GM19025 (cell line): ENCODE data around the gene EXOG.

ENCODE experiments used
- ATAC-seq: cut with Tn5 transposase; IDR thresholded peaks from one replicate; pipeline ENCODE4 v1.9.1; 2021; ENCODE audit warnings: mild to moderate bottlenecking, low read depth, moderate library complexity; ENCODE audit not compliant: unreplicated experiment

The EXOG gene

DNA sequence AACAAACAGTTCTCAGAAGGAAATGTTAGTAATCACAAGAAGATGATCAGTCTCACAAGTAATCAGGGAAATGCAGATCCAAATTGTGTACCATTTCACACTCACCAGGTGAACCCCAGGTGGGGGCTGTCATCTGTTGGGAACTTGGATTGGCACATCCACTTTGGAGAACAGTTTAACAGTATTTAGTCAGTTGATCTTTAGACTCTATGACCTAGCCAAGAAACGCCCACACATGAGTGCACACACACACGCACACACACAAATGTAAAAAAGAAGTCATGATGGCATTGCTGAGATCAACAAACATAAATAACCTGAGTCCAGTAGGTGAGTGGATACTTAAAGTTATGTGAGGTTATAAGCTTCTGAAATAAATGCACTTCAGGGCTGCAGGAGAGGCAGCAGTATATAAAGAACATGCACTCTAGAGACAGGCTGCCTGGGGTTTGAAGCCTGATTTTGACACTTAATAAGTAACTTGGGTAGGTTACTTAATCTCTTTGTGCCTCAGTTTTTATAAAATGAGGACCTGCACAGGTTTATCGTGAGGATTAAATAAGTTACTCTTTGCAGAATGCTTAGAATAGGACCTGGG, 24.8 kb upstream of the EXOG start:
- no peak for ATAC-seq

DNA sequence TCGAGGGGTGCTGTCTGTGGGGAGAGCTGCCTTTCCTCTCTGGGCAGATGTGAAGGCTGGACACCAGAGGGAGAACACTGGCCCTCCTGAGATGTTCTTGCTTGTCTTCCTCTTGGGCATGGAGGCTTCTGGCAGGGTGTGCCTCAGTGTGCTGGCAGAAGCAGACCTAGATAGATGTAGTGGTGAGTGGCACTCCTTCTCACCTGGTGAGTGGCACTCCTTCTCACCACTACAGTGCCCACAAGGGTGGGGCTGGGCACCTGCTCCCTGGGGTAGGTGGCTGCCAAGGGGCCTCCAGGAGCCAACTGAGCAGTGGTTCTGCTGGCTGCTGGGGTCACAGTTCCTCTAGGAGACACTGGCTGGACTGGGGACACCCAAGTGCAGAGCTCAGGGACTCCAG, 23.8 kb upstream of the EXOG start:
- ATAC-seq, result no peak

DNA sequence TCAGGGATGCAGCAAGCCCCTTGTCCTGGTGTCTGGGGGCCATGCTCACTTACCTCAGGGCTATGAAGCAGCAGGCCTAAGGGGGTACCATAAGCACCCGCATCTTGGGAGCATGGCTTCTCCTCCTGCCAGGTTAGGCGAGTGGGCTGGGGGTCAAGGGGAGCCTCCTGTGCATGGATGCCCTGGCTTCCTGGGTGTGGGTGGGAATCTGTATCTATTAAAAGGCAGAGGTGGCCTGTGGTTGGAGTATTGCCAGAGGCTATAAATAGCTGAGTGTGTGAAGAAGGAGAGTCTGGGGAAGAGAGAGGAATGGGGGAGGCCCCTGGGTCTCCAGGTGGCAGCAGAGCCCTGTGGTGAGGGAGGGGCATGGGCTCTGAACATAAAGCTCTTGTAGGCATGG, 22.9 kb upstream of the EXOG start:
- ATAC-seq, result no peak

- ATAC-seq, result no peak
These were observed 21.1 kb upstream of the EXOG start for GRCh38 chr3:38474928-38475605.

DNA sequence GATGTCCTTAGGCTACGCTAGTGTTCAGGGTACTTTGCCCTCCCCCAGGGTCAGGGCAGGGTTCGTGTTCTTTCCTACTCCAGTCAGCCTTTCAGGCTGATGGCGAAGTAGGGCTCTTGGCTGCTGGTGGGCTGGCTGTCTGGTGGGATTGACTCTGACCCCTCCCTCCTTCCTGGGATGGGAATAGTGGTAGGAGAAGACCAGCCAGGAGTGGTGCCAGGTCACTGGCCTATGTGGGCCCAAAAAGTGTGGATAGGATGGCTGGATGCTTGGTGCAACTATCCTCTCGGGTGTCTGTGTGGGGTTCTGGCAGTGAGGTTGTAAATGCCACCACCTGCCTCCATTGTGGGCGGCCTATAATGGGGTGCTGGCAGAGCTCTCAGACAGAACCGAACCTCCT, 20.4 kb upstream of the EXOG start:
- no peak for ATAC-seq

- ATAC-seq, result no peak
These were observed 19.9 kb upstream of the EXOG start for GRCh38 chr3:38476157-38476756.

DNA sequence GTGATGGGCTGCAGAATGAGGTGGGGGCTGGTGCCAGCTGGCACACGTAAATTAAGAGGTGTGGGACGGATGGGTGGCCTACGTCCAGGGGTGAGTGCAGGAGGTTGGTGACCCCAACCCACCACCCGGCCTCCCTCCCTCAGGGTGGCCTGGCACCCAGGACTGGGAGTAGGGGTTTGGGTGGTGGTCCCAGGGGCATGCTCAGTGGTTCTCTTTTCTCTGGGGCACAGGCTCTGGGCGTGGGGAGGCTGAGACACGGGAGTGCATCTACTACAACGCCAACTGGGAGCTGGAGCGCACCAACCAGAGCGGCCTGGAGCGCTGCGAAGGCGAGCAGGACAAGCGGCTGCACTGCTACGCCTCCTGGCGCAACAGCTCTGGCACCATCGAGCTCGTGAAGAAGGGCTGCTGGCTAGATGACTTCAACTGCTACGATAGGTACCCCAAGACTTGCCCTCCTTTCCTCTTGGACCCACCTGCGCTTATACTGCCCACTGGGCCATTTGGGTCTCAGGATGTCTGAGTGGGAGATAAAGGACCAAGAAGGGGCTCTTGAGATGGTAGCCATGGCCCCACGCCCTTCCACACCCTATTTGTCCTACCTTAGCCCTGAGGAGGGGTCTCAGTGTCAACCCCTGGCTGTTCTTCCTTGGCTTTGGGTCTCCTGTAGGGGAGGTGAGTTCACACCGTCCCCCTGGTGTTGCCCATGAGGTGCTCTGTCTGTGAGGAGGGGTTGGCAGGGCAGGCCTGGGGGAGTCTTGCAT, 18.9 kb upstream of the EXOG start:
- no peak for ATAC-seq

DNA sequence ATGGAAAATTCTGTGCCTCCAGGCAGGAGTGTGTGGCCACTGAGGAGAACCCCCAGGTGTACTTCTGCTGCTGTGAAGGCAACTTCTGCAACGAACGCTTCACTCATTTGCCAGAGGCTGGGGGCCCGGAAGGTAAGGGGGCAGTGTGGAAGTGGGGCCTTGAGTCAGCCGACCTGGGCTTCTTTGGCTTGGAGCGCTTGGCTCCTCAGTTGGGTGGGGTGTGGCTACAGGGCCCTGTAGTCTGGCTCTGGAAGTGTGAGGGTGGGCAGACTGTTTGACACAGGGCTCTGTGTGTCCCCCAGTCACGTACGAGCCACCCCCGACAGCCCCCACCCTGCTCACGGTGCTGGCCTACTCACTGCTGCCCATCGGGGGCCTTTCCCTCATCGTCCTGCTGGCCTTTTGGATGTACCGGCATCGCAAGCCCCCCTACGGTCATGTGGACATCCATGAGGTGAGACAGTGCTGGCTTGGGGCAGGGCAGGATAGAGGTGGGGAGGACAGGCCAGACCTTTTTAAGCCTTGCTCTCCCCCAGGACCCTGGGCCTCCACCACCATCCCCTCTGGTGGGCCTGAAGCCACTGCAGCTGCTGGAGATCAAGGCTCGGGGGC, 18.2 kb upstream of the EXOG start:
- no peak for ATAC-seq

- ATAC-seq, result no peak
These were observed 17.2 kb upstream of the EXOG start for GRCh38 chr3:38478901-38479300.

- ATAC-seq, result no peak
These were observed 16.6 kb upstream of the EXOG start for GRCh38 chr3:38479431-38480092.

DNA sequence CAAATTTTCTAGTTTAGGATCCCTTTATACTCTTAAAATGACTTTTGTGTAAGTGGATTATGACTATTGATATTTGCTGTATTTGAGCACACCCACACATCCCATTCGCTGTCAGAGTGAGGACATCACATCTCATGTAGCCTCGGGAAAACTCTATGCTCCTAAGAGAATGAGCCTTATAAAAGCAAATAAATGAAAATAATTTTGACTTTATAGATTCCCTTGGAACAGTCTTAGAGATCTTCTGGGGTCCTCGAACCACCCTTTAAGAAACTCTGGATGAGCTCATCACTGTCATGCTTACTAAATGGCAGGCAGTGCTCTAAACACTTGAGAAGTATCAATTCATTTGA, 16.1 kb upstream of the EXOG start:
- no peak for ATAC-seq

DNA sequence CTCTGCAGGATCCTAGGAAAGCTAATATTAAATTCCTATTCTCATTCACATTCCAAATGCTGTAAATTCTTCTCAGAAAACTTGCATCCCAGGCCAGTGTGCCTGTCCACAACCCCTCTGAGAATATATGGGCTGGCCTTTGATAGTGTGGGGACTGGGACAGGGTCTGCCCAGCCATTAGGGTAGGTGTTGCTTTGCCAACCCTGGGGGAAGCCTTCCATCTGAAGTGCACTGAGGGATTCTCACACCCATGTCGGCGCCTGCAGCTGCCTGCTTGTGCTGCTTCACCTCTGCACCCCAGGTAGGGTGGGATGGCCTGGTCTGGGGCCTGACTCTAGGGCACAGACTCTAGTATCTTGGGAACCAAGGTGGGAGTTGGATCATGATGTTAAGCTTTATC, 15.2 kb upstream of the EXOG start:
- ATAC-seq, result no peak

GRCh38 chr3:38482951-38483350, 13.2 kb upstream of the EXOG start:
- no peak for ATAC-seq

GRCh38 chr3:38487323-38487722, 8.8 kb upstream of the EXOG start:
- ATAC-seq, result peak; percentile 97

DNA sequence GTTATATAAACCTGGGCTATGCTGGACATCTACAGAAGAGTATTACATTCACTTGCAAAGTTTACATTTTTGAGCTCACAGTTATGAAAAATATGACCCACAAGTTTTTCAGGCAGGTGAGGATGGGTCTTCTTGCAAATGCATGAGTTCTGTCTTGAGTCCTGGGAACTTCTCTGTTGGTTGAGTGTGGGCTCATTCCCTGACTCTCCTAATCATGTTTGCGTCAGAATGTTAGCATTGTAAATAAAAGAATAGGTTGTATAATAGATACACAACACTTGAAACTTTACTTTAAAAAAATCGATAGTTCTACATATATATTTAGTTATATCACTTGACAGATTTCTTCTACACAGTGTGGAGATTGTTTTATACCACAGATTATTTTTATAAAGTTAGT, 7.2 kb upstream of the EXOG start:
- no peak for ATAC-seq

DNA sequence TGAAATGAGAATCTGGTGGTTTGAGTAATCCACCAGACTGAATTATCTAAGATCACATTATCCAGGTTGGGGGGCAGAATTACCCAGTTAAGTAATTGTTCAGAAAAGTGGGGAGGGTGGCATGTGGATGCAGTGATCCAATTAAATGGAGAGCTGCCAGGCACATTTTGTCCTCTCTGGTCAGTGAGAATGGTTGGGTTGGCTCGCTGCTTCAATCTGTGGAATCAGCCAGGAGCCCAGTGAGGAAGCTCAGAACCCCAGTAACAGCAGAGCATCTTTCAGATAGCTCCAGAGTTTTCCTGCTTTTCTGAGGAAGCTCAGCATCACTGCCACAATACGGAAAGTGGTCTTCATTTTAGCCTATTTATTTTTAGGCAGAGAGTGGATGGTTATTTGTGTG, 6.4 kb upstream of the EXOG start:
- no peak for ATAC-seq

GRCh38 chr3:38490281-38491030, 5.7 kb upstream of the EXOG start:
- no peak for ATAC-seq

DNA sequence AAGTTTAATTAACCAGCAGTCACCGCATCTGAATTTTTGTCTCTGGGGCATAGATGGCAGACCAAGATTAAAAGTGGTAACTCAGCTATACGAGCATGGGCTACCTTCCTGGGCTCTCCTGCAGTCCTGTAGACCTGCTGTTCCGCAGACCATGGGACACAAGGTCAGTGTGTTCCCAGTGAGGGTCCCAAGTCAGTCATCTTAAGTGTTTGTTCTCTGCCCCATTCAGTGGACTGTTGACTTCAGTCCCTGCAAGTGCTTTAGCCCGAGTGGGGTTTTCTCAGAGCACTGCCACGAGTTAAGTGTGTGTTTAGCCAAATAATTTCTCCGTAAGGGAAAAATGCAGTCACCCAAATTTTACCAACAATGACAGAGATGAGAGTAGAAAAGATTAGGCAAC, 4.9 kb upstream of the EXOG start:
- no peak for ATAC-seq

- ATAC-seq, result no peak
These were observed 3.1 kb upstream of the EXOG start for GRCh38 chr3:38493031-38493430.

DNA sequence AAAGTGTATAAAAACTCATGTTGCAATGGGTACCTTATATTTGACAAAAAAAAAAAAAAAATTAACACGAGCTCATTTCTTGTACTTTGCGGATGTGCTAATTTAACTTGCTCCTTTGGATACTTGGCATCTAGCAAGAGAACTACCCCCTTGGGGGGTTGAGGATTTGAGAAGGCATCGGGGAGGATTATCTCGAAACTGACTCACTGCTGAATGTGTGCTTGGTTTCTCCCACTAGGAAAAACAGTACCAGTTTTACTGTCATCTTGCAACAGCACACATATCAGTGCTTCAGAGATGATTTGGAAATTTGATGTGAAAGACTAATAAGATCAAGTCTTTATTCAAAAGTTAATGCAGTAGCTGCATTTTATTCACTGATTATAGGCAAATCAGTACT, 891 bp downstream of the EXOG start:
- no peak for ATAC-seq
